Panc1 (cell line): ENCODE results near the gene ZC2HC1B. TPM values are rescaled to one million over a fixed set of nuclear protein-coding genes. Genes with fewer than 3 reads are reported as not detected.

ENCODE experiments used
- ATAC-seq: fragments of 200-7000 bp; cut with Tn5 transposase; 2 replicates; pipeline ENCODE4 v1.9.1; 2020; ENCODE audit warnings: mild to moderate bottlenecking, moderate library complexity
- BruUV-seq: library from RNA; stranded (reverse); fragments of 400-500 nt; replicated peaks from 2 replicates; lab custom pipeline; 2021; lab: Mats Ljungman, UMichigan
- CTCF ChIA-PET: fragments of 300-600 bp; sonication (Branson Sonifier 250); formaldehyde crosslinking; loops from one replicate; lab custom pipeline; 2022; ENCODE audit warnings: antibody characterized with exemption; lab: Charles Lee
- POLR2A ChIA-PET: fragments of 300-600 bp; sonication (Branson Sonifier 250); formaldehyde crosslinking; loops from one replicate; lab custom pipeline; 2022; ENCODE audit warnings: antibody characterized with exemption; lab: Charles Lee
- DNase-seq: peaks from one replicate; pipeline ENCODE4 v3.0.0-alpha.2; 2010; ENCODE audit warnings: low read depth, low spot score
- H3K27ac ChIP-seq: 2 replicates; pipeline ENCODE4 v1.5.1; 2011; ENCODE audit warnings: mild to moderate bottlenecking, low read length, inconsistent platforms
- H3K27me3 ChIP-seq: fragments of 200-500 bp; sonication (Bioruptor generic); 2 replicates; pipeline ENCODE4 v1.6.0; 2014; ENCODE audit warnings: low read length, inconsistent platforms; ENCODE audit not compliant: control insufficient read depth, insufficient read depth
- H3K36me3 ChIP-seq: fragments of 200-500 bp; sonication (Bioruptor generic); 2 replicates; pipeline ENCODE4 v1.5.1; 2014; ENCODE audit warnings: inconsistent platforms, mild to moderate bottlenecking, low read length, moderate library complexity; ENCODE audit not compliant: control insufficient read depth, insufficient read depth
- H3K4me1 ChIP-seq: 2 replicates; pipeline ENCODE4 v1.5.1; 2011; ENCODE audit warnings: inconsistent platforms, mild to moderate bottlenecking, low read length, moderate library complexity; ENCODE audit not compliant: control insufficient read depth, insufficient read depth
- H3K4me3 ChIP-seq, 2 experiments: 2 replicates each; pipeline ENCODE4 v1.5.1; 2011 to 2012; ENCODE audit warnings: low read depth in 2 of 2, low read length in 2 of 2, mild to moderate bottlenecking in 2 of 2, inconsistent platforms in 1 of 2, moderate library complexity in 1 of 2
- H3K9me3 ChIP-seq: fragments of 200-500 bp; sonication (Bioruptor generic); 2 replicates; pipeline ENCODE4 v1.5.1; 2014; ENCODE audit warnings: low read depth, mild to moderate bottlenecking, inconsistent platforms, low read length, moderate library complexity; ENCODE audit not compliant: control insufficient read depth, insufficient read depth
- CTCF ChIP-seq: fragments of 450-650 bp; IDR thresholded peaks from 2 replicates; pipeline ENCODE4 v1.5.1; 2017; ENCODE audit warnings: mild to moderate bottlenecking
- POLR2AphosphoS5 ChIP-seq: IDR thresholded peaks from 2 replicates; pipeline ENCODE4 v1.6.1; 2012; ENCODE audit warnings: mild to moderate bottlenecking, low read depth, low read length, moderate library complexity
- REST ChIP-seq, 2 experiments: IDR thresholded peaks; 2 replicates each; pipeline ENCODE4 v1.6.1; 2011 to 2012; ENCODE audit warnings: low read depth in 2 of 2, control low read depth in 1 of 2, low read length in 1 of 2, mild to moderate bottlenecking in 1 of 2, moderate library complexity in 1 of 2; ENCODE audit not compliant: insufficient read depth in 1 of 2
- SIN3A ChIP-seq: IDR thresholded peaks from 2 replicates; pipeline ENCODE4 v1.6.1; 2012; ENCODE audit warnings: low read depth, mild to moderate bottlenecking, low read length, moderate library complexity, borderline replicate concordance; ENCODE audit not compliant: insufficient read depth
- TCF7L2 ChIP-seq: IDR thresholded peaks from 2 replicates; pipeline ENCODE4 v1.6.1; 2011; ENCODE audit warnings: mild to moderate bottlenecking, low read depth, low read length, inconsistent platforms
- in situ Hi-C: cut with HindIII; loops from 2 replicates; pipeline ENCODE4 v1.10.0; 2016; ENCODE audit warnings: low sequenced_read_pairs, low pct_unique_long_range_greater_than_20kb
- intact Hi-C: fragments of 100-400 bp; cut with micrococcal nuclease; formaldehyde crosslinking; loops from one replicate; pipeline ENCODE4 v1.10.0; 2022; ENCODE audit not compliant: unreplicated experiment
- total RNA-seq: library from RNA; stranded (reverse); gene quantifications from one replicate; pipeline ENCODE4 v1.2.1, GENCODE V29; 2021; ENCODE audit not compliant: unreplicated experiment

The ZC2HC1B gene
- total RNA-seq, 1 experiment from 2014 or later: not detected

DNA sequence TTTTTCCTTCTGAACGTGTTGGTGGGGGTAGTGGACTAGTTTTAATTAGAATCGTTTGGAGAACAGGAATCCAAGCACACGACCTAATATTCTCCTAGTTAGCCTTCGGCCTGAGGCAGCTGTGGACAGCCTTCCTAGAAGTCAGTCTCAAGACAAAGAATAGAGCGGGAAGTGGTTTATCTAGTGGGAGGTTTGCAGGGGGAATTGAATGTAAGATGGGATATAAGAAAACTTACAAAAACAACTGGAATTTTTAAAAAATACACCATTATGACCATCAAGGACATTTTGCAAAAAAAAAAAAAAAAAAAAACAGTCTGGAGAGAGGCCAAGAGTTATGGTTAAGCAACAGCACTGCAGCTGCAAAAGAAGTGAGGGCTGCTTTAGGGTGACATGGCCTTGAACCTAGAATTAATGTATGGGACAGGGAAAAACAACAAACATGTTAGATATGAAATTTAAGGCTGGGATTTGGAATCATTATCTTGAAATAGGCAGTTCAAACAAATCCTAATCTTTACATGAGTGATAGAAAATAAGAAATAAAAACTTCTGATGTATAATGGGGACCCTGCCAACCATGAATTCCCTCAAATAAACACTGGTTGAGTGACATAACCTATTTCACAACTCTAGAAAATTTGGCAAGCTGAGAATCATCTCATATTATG, 103.6 kb downstream of the ZC2HC1B start:
- H3K27me3 ChIP-seq: no peaks in the 10 kb centered on the region; the same call in 1 of the 2 replicates
- in situ Hi-C loops (no loop called here), intact Hi-C loops (no loop called here)
- H3K27ac ChIP-seq: no peak overlapping the region
- no peak for ATAC-seq
- H3K4me1 ChIP-seq: no peaks in the 10 kb centered on the region; the same call in 1 of the 2 replicates
- CTCF ChIA-PET: no interaction called here
- H3K4me3 ChIP-seq: no peak overlapping the region
- no peak for TF ChIP-seq TCF7L2
- no peak for TF ChIP-seq POLR2AphosphoS5
- TF ChIP-seq CTCF: no peak
- TF ChIP-seq REST (IDR thresholded peaks at IDR 0.05; ENCODE audit: insufficient read depth in 1 of 2, low read depth in 2 of 2, low read length in 1 of 2): no peak
- no peak for TF ChIP-seq SIN3A
- DNase-seq: no peak
- no peaks in the 10 kb centered on the region for H3K36me3 ChIP-seq
- H3K9me3 ChIP-seq: no peaks in the 10 kb centered on the region
- POLR2A ChIA-PET: no interaction called here
- BruUV-seq: no TSS peak

DNA sequence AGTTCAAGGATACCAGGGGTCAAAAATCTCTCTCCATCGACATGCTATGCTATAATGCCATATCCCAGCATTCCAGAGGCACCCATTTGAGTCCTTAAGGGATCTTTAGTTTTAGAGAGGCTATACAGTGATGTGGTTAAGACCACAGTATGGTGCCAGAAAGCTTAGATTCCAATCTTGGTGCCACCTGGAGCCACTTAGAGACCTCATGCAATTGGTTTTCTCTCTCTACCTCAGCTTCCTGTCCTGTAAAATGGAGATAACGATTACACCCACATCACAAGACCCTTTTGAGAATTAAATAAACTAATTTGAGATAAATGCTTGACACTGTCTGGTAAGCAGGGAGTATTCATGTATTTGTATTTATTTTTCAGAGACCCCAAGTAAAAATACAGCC, 104.8 kb downstream of the ZC2HC1B start:
- Histone ChIP-seq H3K9me3 (no peaks in the 10 kb centered on the region), H3K27me3 (no peaks in the 10 kb centered on the region; the same call in 1 of the 2 replicates), H3K4me3 (no peak overlapping the region), H3K36me3 (no peaks in the 10 kb centered on the region), H3K27ac (no peak overlapping the region), H3K4me1 (no peaks in the 10 kb centered on the region; the same call in 1 of the 2 replicates)
- in situ Hi-C loops (no loop called here), intact Hi-C loops (no loop called here)
- no TSS peak for BruUV-seq
- ChIA-PET CTCF (no interaction called here), POLR2A (no interaction called here)
- no peak for TF ChIP-seq CTCF
- TF ChIP-seq POLR2AphosphoS5: no peak
- no peak for TF ChIP-seq TCF7L2
- TF ChIP-seq SIN3A: no peak
- no peak for TF ChIP-seq REST (IDR thresholded peaks at IDR 0.05; ENCODE audit: insufficient read depth in 1 of 2, low read depth in 2 of 2, low read length in 1 of 2)
- ATAC-seq (no peak), DNase-seq (no peak)
